Effector memory CD4-positive, alpha-beta T cell (primary cell): ENCODE data around the gene DPPA3.
"Not testable (repeated sequence)": the region's sequence is repeated elsewhere in the genome, so short reads cannot be mapped to it uniquely, and the experiment has no call there.

Experiments used
- DNase-seq, 3 donors: peaks; one replicate each; pipeline ENCODE4 v3.0.0-alpha.2; 2020
- H3K27ac ChIP-seq: 2 replicates; pipeline ENCODE4 v1.7.0; 2013; ENCODE audit warnings: mild to moderate bottlenecking, low read length, moderate library complexity; ENCODE audit not compliant: insufficient read depth, poor library complexity, severe bottlenecking
- H3K27me3 ChIP-seq: replicated peaks from 2 replicates; pipeline ENCODE4 v1.7.0; 2013; ENCODE audit warnings: mild to moderate bottlenecking, low read length; ENCODE audit not compliant: insufficient read depth, control insufficient read depth, poor library complexity, severe bottlenecking
- H3K36me3 ChIP-seq: 2 replicates; pipeline ENCODE4 v1.7.0; 2013; ENCODE audit warnings: mild to moderate bottlenecking, low read length, moderate library complexity; ENCODE audit not compliant: control insufficient read depth, insufficient read depth
- H3K4me1 ChIP-seq: 2 replicates; pipeline ENCODE4 v1.7.0; 2013; ENCODE audit warnings: low read length, mild to moderate bottlenecking; ENCODE audit not compliant: control insufficient read depth, insufficient read depth, poor library complexity, severe bottlenecking
- H3K4me3 ChIP-seq: 2 replicates; pipeline ENCODE4 v1.7.0; 2013; ENCODE audit warnings: low read length, low read depth, mild to moderate bottlenecking; ENCODE audit not compliant: insufficient read depth, poor library complexity, severe bottlenecking
- H3K9me3 ChIP-seq: 2 replicates; pipeline ENCODE4 v1.7.0; 2013; ENCODE audit warnings: mild to moderate bottlenecking, low read length, moderate library complexity; ENCODE audit not compliant: control insufficient read depth

Gene DPPA3

DNA sequence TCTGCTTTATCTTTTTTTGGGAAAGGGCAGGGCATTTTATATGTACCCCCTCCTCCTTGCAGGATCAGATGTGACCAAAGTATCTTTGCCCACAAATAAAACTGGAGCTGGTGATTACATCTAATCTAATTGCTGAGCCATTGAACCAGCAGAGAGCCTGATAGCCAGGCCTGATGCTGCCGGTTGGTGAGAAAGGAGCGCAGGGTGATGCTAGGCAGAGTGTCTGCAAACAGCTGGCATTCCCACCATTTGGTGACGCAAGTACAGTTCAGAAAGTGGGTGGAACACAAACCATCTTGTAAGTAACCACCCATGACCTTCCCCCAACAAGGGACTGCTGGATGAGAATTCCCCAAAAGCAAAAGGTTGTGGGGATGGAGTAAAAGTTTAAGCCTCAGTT, 12.7 kb downstream of the DPPA3 start:
- no peak overlapping the region for H3K27ac ChIP-seq
- H3K4me1 ChIP-seq = no peaks in the 10 kb centered on the region
- no peak for DNase-seq
- H3K9me3 ChIP-seq = no peaks in the 10 kb centered on the region
- H3K4me3 ChIP-seq = no peak overlapping the region
- H3K36me3 ChIP-seq = no peaks in the 10 kb centered on the region
- no peaks in the 10 kb centered on the region for H3K27me3 ChIP-seq

DNA sequence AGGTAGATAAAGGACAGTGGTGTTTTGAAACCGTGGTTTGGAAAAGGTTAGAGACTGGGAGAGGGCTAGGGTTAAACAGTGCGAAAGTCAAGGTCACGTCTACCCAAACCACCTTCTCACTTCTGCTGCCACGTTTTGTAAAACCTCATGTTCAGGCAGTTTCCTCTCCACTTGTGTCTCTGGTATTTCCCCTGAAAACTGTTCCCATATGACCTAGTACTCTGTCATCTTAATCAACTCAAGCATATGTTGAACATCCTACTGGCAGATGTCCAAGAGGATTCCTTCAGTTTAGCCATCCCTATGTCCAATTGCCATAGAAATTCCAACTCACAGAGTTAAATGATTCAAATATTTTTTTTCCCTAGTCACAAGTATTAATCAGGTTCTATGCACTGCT, 18.5 kb downstream of the DPPA3 start:
- Histone ChIP-seq H3K4me3 (no peak overlapping the region), H3K36me3 (no peaks in the 10 kb centered on the region)
- DNase-seq = no peak

GRCh38 chr12:7730984-7731383, 19.8 kb downstream of the DPPA3 start:
- H3K27ac ChIP-seq, DNase-seq, H3K9me3 ChIP-seq, H3K4me3 ChIP-seq, H3K27me3 ChIP-seq, H3K36me3 ChIP-seq, H3K4me1 ChIP-seq: not testable (repeated sequence)

More for the DNA sequence above, 18.5 kb downstream of the DPPA3 start:
- Histone ChIP-seq H3K9me3 (no peaks in the 10 kb centered on the region), H3K4me1 (no peaks in the 10 kb centered on the region), H3K27ac (no peak overlapping the region), H3K27me3 (no peaks in the 10 kb centered on the region)

- H3K27ac ChIP-seq = no peak overlapping the region
- H3K4me1 ChIP-seq = no peaks in the 10 kb centered on the region
- H3K4me3 ChIP-seq = no peak overlapping the region
- H3K27me3 ChIP-seq = no peaks in the 10 kb centered on the region
- no peaks in the 10 kb centered on the region for H3K36me3 ChIP-seq
- no peaks in the 10 kb centered on the region for H3K9me3 ChIP-seq
- no peak for DNase-seq
These were observed 20.3 kb downstream of the DPPA3 start for GRCh38 chr12:7731486-7731885.

- no peak for DNase-seq
- H3K27me3 ChIP-seq = no peaks in the 10 kb centered on the region
- H3K4me1 ChIP-seq = no peaks in the 10 kb centered on the region
- H3K36me3 ChIP-seq = no peaks in the 10 kb centered on the region
- no peak overlapping the region for H3K27ac ChIP-seq
- H3K4me3 ChIP-seq = no peak overlapping the region
- H3K9me3 ChIP-seq = no peaks in the 10 kb centered on the region
These were observed 21.8 kb downstream of the DPPA3 start for GRCh38 chr12:7732993-7733392.

- Histone ChIP-seq H3K36me3 (no peaks in the 10 kb centered on the region), H3K4me3 (no peak within 1 kb of the TSS), H3K4me1 (no peaks in the 10 kb centered on the region), H3K9me3 (no peaks in the 10 kb centered on the region), H3K27ac (no peak within 1 kb of the TSS), H3K27me3 (no peaks in the 10 kb centered on the region)
- DNase-seq = no peak
These were observed 36.0 kb downstream of the DPPA3 start, which contains the start of gene CLEC4C for GRCh38 chr12:7747246-7747645. Gene CLEC4C (minus strand): TSS chr12:7747375. CDS start chr12:7747348, 27 bp downstream.

- Histone ChIP-seq H3K4me1 (no peaks in the 10 kb centered on the region), H3K36me3 (no peaks in the 10 kb centered on the region), H3K4me3 (no peak overlapping the region), H3K9me3 (no peaks in the 10 kb centered on the region), H3K27ac (no peak overlapping the region), H3K27me3 (no peaks in the 10 kb centered on the region)
- no peak for DNase-seq
These were observed 37.6 kb downstream of the DPPA3 start for GRCh38 chr12:7748852-7749251.

- DNase-seq = no peak
- H3K4me3 ChIP-seq = no peak overlapping the region
- H3K4me1 ChIP-seq = no peaks in the 10 kb centered on the region
- H3K36me3 ChIP-seq = no peaks in the 10 kb centered on the region
- no peak overlapping the region for H3K27ac ChIP-seq
- no peaks in the 10 kb centered on the region for H3K27me3 ChIP-seq
- H3K9me3 ChIP-seq = no peaks in the 10 kb centered on the region
These were observed 38.2 kb downstream of the DPPA3 start for GRCh38 chr12:7749442-7749841.

DNA sequence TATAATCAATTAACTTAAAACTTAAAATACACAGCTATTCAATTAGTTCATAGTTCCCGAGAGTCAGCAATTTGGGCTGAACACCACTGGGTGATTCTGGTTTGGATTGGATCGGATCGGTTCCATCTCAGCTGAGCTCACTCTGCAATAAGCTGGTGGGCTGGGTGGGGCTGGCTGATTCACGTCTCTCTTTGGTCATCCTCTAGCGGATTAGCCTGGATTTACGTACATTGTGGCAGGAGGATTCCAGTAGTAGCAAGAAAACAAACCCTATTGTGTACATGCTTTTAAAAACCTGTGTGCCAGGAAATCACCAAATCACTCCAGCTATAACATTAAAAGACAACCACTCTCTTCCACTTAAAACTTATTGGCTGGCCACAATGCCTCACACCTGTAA, 39.1 kb downstream of the DPPA3 start:
- DNase-seq = no peak
- H3K4me3 ChIP-seq = no peak overlapping the region
- H3K4me1 ChIP-seq = no peaks in the 10 kb centered on the region
- no peaks in the 10 kb centered on the region for H3K36me3 ChIP-seq
- H3K27ac ChIP-seq = no peak overlapping the region
- H3K9me3 ChIP-seq = no peaks in the 10 kb centered on the region
- no peaks in the 10 kb centered on the region for H3K27me3 ChIP-seq

DNA sequence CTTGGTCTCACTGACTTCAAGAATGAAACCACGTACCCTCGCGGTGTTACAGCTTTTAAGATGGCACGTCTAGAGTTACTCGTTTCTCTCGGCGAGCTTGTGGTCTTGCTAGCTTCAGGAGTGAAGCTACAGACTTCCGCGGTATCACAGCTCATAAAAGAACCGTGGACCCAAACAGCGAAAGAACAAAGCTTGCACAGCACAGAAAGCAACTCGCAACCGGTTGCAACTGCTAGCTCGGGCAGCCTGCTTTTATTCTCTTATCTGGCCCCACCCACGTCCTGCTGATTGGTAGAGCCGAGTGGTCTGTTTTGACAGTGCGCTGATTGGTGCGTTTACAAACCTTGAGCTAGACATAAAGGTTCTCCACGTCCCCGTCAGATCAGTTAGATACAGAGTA, 40.2 kb downstream of the DPPA3 start:
- DNase-seq = no peak

More for the DNA sequence above, 40.2 kb downstream of the DPPA3 start:
- H3K9me3 ChIP-seq = no peaks in the 10 kb centered on the region
- H3K4me3 ChIP-seq = no peak overlapping the region
- no peaks in the 10 kb centered on the region for H3K36me3 ChIP-seq
- no peak overlapping the region for H3K27ac ChIP-seq
- H3K27me3 ChIP-seq = no peaks in the 10 kb centered on the region
- H3K4me1 ChIP-seq = no peaks in the 10 kb centered on the region
